GM12864 (cell line): ENCODE measurements around the gene PDHX.

Source experiments
- DNase-seq: peaks from one replicate; pipeline ENCODE4 v3.0.0-alpha.2; 2011; ENCODE audit warnings: low read depth
- H3K4me3 ChIP-seq: 2 replicates; pipeline ENCODE4 v1.5.1; 2011; ENCODE audit warnings: mild to moderate bottlenecking, low read depth, low read length, control low read depth
- TF ChIP-seq, protein P1 (sequence below): IDR thresholded peaks from 2 replicates; pipeline ENCODE4 v1.5.1; 2011; ENCODE audit warnings: low read depth, mild to moderate bottlenecking, moderate library complexity, low read length, control low read depth, inconsistent platforms; ENCODE audit errors: missing control alignments

Gene PDHX

DNA sequence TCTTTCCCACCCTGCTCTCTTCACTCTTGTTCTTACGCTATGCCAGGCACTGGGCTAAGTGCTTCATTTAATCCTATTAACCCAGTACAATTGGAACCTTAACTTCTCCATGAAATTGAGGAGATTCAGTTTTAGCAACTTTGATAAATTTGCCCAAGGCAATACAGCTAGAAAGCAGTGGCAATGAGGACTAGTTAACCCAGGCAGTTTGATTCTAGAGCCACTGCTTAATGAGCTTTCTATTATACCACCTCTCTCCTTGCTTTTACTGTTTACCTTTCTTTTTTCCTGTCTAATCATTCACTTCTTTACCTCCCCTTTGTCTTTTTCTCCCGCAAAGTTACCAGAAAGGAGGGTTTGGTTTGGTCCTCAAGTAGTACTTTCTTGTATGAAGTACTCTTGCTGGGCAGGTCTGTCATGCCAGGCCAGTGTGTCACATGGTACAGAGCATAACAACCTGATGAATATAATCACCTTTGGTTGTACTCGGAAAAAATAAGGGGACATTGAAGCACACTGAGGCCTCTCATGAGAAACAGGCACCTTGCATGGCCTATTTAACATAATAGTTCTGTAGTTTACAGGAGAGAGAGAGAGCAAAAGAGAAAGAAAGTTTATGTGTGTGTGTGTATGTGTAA lies 70.6 kb downstream of the PDHX start:
- no peak overlapping the region for H3K4me3 ChIP-seq
- no peak for DNase-seq
- TF ChIP-seq, protein P1, sequence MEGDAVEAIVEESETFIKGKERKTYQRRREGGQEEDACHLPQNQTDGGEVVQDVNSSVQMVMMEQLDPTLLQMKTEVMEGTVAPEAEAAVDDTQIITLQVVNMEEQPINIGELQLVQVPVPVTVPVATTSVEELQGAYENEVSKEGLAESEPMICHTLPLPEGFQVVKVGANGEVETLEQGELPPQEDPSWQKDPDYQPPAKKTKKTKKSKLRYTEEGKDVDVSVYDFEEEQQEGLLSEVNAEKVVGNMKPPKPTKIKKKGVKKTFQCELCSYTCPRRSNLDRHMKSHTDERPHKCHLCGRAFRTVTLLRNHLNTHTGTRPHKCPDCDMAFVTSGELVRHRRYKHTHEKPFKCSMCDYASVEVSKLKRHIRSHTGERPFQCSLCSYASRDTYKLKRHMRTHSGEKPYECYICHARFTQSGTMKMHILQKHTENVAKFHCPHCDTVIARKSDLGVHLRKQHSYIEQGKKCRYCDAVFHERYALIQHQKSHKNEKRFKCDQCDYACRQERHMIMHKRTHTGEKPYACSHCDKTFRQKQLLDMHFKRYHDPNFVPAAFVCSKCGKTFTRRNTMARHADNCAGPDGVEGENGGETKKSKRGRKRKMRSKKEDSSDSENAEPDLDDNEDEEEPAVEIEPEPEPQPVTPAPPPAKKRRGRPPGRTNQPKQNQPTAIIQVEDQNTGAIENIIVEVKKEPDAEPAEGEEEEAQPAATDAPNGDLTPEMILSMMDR, result no peak

- no peak overlapping the region for H3K4me3 ChIP-seq
- TF ChIP-seq, protein P1, result no peak
- DNase-seq, result no peak
These were observed 71.2 kb downstream of the PDHX start for GRCh38 chr11:34987617-34988016.

DNA sequence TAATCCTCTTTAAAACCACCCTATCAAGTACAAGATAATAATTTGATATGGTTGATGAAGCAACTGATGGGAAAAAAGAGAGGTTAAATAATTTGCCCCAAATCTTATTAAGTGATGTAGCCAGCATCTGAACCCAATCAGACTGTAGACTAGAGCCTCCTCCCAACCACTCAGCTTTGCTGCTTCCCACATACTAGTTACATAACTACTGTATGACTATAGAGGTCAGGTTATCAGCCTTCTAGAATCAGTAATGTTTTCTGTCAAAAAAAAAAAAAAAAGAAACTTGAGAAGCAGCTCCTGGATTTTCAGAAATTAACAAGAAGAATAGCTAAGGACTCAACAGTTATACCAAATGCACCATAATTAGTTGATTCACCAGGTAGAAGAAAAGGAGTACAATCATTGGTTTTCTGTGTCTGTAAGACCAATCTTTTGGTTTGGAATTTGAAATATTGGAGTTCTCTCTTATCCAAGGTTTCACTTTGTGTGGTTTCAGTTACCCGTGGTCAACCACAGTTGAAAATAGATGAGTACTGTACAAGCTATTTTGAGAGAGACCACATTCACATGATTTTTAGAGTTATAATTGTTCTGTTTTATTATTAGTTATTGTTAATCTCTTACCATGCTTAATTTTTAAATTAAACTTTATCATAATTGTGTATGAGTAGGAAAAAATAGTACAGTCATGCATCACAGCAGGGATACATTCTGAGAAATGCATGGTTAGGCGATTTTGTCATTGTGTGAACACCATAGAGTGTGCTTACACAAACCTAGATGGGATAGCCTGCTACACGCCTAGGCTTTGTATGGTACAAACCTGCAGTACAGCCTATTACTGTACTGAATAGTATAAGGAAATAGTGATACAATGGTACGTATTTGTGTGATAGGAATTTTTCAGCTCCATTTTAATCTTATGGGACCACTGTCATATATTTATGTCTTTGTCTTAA lies 72.2 kb downstream of the PDHX start:
- no peak for DNase-seq
- TF ChIP-seq, protein P1, result no peak
- H3K4me3 ChIP-seq, result no peak overlapping the region

- H3K4me3 ChIP-seq, result no peak overlapping the region
- TF ChIP-seq, protein P1, result no peak
- DNase-seq, result no peak
These were observed 74.5 kb downstream of the PDHX start for GRCh38 chr11:34990916-34991315.

- H3K4me3 ChIP-seq, result no peak overlapping the region
- DNase-seq, result no peak
- TF ChIP-seq, protein P1, result no peak
These were observed 78.4 kb downstream of the PDHX start for GRCh38 chr11:34994854-34995253.

DNA sequence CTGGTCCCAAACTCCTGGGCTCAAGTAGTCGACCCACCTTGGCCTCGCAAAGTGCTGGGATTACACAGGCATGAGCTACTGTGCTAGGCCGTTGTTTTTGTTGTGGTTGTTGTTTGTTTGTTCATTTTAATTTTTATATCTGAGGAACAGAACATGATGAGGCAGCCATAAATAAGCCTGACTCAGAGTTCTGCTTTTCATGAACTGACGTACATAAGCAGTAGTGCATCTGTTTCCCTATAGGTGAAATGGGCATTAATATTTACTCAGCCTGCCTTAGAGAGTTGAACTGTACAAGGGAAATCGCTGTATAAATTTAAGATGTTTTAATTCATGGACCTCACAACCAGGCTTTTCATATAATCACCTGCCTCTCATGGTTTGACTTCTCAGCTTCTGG lies 80.5 kb downstream of the PDHX start:
- TF ChIP-seq, protein P1, result no peak
- no peak for DNase-seq
- no peak overlapping the region for H3K4me3 ChIP-seq
